Peyer's patch (tissue), 4 donors: ENCODE data around the gene CASP8AP2. TPM values are rescaled to one million over a fixed set of nuclear protein-coding genes. Genes with fewer than 3 reads are reported as not detected.

Source experiments
- DNase-seq, 3 donors: peaks; one replicate each; pipeline ENCODE4 v3.0.0-alpha.2; 2017 to 2019
- H3K27ac ChIP-seq, 4 donors: fragments of 200-600 bp; sonication (generic); one replicate each; pipeline ENCODE4 v1.5.1; 2016 to 2019
- H3K27me3 ChIP-seq, 2 donors: fragments of 200-600 bp; sonication (generic); one replicate each; pipeline ENCODE4 v1.5.1; 2019
- H3K36me3 ChIP-seq, 3 donors: fragments of 200-600 bp; sonication (generic); one replicate each; pipeline ENCODE4 v1.5.1; 2016 to 2019
- H3K4me1 ChIP-seq, 4 donors: fragments of 200-600 bp; sonication (generic); one replicate each; pipeline ENCODE4 v1.5.1; 2016 to 2019
- H3K4me3 ChIP-seq, 4 donors: fragments of 200-600 bp; sonication (generic); 1 replicate in 3 of 4; 2 replicates in 1 of 4; pipeline ENCODE4 v1.5.1; 2016 to 2019; ENCODE audit warnings: mild to moderate bottlenecking in 1 of 4
- H3K9me3 ChIP-seq, 4 donors: fragments of 200-600 bp; sonication (generic); one replicate each; pipeline ENCODE4 v1.5.1; 2016 to 2019; ENCODE audit warnings: mild to moderate bottlenecking in 1 of 4
- POLR2A ChIP-seq, 2 donors: fragments of 450-650 bp; IDR thresholded peaks; one replicate each; pipeline ENCODE4 v1.5.1; 2017; ENCODE audit warnings: antibody characterized with exemption in 2 of 2, mild to moderate bottlenecking in 2 of 2, moderate library complexity in 2 of 2
- total RNA-seq, 4 donors: library from RNA; depleted of rRNA; stranded (reverse); fragments of >200 nt; gene quantifications; one replicate each; pipeline ENCODE4 v1.1.0, GENCODE V29; 2016
- TF ChIP-seq, protein P1 (sequence below), 6 experiments: fragments of 450-650 bp in 4 of 6; fragments of 200-600 bp in 2 of 6; sonication (generic) in 1 of 6; IDR thresholded peaks; one replicate each; pipeline ENCODE4 v1.5.1; 2017 to 2019; ENCODE audit warnings: antibody characterized with exemption in 6 of 6, mild to moderate bottlenecking in 3 of 6, moderate library complexity in 1 of 6

The CASP8AP2 gene
- total RNA-seq, 4 donors from 2014 or later = 15.9 to 33.0 (median 19.2) TPM

DNA sequence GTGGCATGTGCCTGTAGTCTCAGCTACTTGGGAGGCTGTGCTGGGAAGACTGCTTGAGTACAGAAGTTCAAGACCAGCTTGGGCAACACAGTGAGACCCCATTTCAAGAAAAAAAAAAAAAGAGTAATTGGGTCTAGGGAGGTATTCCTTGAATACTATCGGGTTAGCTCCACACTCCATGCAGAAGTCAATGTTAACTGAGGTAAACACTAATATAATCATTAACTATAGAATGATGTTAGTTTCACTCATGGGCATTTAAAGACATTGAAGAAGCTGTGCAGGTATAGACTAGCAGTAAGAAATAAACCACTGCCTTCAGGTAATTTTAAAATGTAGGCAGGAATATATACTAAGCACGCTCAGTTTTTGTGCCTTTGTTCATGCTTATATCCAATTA, 42.7 kb upstream of the CASP8AP2 start:
- DNase-seq = no peak
- Histone ChIP-seq H3K9me3 (peaks cover 0 to 13% (median 0%) of the 10 kb centered on the region in 4 donors), H3K27ac (no peak overlapping the region), H3K4me3 (no peak overlapping the region), H3K27me3 (no peaks in the 10 kb centered on the region), H3K36me3 (peaks cover 0 to 76% (median 0%) of the 10 kb centered on the region in 3 donors), H3K4me1 (no peaks in the 10 kb centered on the region)
- no peak for TF ChIP-seq POLR2A (IDR thresholded peaks at IDR 0.05)
- TF ChIP-seq, protein P1, sequence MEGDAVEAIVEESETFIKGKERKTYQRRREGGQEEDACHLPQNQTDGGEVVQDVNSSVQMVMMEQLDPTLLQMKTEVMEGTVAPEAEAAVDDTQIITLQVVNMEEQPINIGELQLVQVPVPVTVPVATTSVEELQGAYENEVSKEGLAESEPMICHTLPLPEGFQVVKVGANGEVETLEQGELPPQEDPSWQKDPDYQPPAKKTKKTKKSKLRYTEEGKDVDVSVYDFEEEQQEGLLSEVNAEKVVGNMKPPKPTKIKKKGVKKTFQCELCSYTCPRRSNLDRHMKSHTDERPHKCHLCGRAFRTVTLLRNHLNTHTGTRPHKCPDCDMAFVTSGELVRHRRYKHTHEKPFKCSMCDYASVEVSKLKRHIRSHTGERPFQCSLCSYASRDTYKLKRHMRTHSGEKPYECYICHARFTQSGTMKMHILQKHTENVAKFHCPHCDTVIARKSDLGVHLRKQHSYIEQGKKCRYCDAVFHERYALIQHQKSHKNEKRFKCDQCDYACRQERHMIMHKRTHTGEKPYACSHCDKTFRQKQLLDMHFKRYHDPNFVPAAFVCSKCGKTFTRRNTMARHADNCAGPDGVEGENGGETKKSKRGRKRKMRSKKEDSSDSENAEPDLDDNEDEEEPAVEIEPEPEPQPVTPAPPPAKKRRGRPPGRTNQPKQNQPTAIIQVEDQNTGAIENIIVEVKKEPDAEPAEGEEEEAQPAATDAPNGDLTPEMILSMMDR (IDR thresholded peaks at IDR 0.05) = no peak

DNA sequence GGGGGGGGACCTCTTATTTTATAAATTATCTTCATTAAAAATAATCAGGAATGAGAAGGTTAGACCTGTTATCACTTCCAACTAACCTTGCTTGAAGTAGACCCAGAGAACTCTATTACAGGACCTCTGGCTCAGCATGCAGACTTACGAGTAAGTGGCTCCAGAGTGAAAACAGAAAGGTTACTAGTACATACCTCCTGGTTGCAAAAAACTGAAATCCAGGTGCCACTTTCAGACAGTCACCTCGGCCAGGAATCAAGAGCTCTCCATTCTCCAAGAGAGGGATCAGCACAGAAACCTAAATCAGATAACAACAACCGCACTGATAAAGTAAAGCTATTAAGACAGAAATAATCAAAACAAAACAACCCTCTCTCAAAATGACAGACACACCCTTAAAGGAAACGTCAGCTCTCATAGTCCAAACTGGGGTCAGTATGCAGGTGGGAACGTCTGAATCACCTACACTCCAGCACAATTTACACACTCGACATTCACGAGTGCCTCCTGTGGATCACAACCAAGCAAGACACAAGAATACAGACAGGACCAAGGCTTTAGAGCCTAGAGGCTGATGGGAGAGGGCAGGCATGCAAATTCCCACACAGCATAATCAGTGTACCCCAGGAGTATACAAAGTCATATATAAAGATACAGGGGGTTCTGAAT, 41.9 kb upstream of the CASP8AP2 start:
- no peaks in the 10 kb centered on the region for H3K4me1 ChIP-seq
- H3K9me3 ChIP-seq = peaks cover 0 to 13% (median 0%) of the 10 kb centered on the region in 4 donors
- DNase-seq = no peak
- no peak for TF ChIP-seq POLR2A (IDR thresholded peaks at IDR 0.05)
- no peaks in the 10 kb centered on the region for H3K27me3 ChIP-seq
- H3K36me3 ChIP-seq = peaks cover 0 to 68% (median 0%) of the 10 kb centered on the region in 3 donors
- no peak overlapping the region for H3K4me3 ChIP-seq
- H3K27ac ChIP-seq = no peak overlapping the region

DNA sequence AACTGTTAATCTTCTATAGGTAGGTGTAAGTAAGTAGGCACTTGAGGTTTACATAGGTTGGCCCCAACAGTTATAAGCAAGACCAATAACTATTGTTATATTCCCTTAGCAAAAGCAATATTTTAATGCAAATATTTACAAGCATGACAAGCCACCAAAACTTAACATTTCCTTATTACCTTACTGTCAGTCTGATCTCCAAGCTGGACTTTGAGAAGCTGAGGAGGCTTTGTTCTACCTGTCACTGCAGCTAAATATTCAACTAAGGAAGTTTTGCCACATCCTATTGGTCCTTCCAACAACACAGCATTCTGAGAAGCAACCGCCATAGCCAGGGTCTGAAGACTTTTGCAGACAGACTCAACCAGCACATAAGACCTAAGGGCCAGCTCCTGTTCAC, 39.7 kb upstream of the CASP8AP2 start:
- Histone ChIP-seq H3K27me3 (no peaks in the 10 kb centered on the region), H3K4me1 (peaks cover 0 to 3% (median 0%) of the 10 kb centered on the region in 4 donors), H3K4me3 (no peak overlapping the region), H3K27ac (no peak overlapping the region), H3K36me3 (peaks cover 0 to 55% (median 0%) of the 10 kb centered on the region in 3 donors), H3K9me3 (no peaks in the 10 kb centered on the region)
- DNase-seq = no peak
- no peak for TF ChIP-seq POLR2A (IDR thresholded peaks at IDR 0.05)
- TF ChIP-seq, protein P1 (IDR thresholded peaks at IDR 0.05) = no peak

DNA sequence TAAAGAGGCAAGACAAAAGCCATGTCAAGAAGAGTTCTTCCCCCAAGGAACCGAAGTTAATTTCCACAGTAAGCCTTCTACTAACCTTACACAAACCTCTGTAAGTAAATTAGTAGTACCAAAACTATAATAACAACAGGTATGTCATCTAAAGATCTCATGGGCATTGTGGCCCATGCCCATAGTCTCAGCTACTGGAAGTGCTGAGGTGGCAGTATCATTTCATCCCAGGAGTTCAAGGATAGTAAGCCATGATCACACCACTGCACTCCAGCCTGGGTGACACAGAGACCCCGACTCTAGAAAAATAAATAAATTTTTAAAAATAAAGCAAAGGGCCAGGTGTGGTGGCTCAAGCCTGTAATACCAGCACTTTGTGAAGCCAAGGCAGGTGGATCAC, 39.3 kb upstream of the CASP8AP2 start:
- Histone ChIP-seq H3K4me1 (peaks cover 0 to 3% (median 0%) of the 10 kb centered on the region in 4 donors), H3K27ac (no peak overlapping the region), H3K27me3 (no peaks in the 10 kb centered on the region), H3K4me3 (no peak overlapping the region), H3K9me3 (no peaks in the 10 kb centered on the region), H3K36me3 (peaks cover 0 to 51% (median 0%) of the 10 kb centered on the region in 3 donors)
- TF ChIP-seq, protein P1 (IDR thresholded peaks at IDR 0.05) = no peak
- TF ChIP-seq POLR2A (IDR thresholded peaks at IDR 0.05) = no peak
- no peak for DNase-seq

DNA sequence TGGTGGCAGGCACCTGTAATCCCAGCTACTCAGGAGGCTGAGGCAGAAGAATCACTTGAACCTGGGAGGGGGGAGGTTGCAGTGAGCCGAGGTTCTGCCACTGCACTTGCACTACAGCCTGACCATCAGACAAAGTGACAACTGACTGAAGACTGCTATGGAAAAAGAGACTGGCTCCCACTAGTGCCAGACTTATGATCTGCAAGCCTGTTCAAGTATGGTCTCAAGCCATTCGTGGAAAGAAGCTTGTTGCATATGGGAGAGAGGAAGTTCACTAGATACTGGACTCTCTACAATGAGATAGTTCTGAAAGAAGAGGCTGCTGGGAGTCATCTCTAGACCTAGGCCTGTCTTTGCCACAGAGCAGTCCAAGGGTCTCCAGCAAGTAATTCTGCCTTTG, 36.8 kb upstream of the CASP8AP2 start:
- Histone ChIP-seq H3K27ac (no peak overlapping the region), H3K36me3 (peaks cover 0 to 30% (median 0%) of the 10 kb centered on the region in 3 donors), H3K27me3 (no peaks in the 10 kb centered on the region), H3K4me3 (no peak overlapping the region), H3K9me3 (no peaks in the 10 kb centered on the region), H3K4me1 (peaks cover 0 to 3% (median 0%) of the 10 kb centered on the region in 4 donors)
- DNase-seq = peak in 1 of 3 donors; percentile 55
- TF ChIP-seq POLR2A (IDR thresholded peaks at IDR 0.05) = no peak
- TF ChIP-seq, protein P1 (IDR thresholded peaks at IDR 0.05) = peak in 4 of 6 experiments; percentile 35 to 58 (median 48)

DNA sequence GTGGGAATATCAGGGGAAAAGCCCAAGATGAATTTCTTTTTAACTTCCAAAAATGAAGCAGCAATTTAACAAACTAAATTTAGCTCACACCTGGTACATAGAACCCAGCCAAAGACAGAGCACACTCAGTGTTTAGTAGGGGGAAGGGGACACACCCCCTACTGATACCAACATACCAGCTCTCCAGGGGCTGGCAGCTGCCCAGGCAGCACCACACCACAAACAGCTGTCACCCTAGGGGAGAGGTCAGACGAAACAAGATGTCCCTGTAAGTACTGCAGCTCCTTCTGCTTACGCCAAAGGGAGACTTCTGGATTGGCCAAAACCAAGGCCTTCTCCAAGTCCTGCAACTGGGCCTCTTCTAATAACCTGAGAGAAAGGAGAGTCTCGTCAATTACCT, 36.1 kb upstream of the CASP8AP2 start:
- TF ChIP-seq, protein P1 (IDR thresholded peaks at IDR 0.05) = no peak
- no peak for TF ChIP-seq POLR2A (IDR thresholded peaks at IDR 0.05)
- H3K36me3 ChIP-seq = peaks cover 0 to 27% (median 0%) of the 10 kb centered on the region in 3 donors
- peaks cover 0 to 3% (median 0%) of the 10 kb centered on the region in 4 donors for H3K4me1 ChIP-seq
- no peak for DNase-seq
- no peaks in the 10 kb centered on the region for H3K9me3 ChIP-seq
- H3K27me3 ChIP-seq = no peaks in the 10 kb centered on the region
- H3K4me3 ChIP-seq = no peak overlapping the region
- H3K27ac ChIP-seq = no peak overlapping the region
